CD4-positive, CD25-positive, alpha-beta regulatory T cell (primary cell): ENCODE data around the gene E2F8. TPM values are rescaled to one million over a fixed set of nuclear protein-coding genes. Genes with fewer than 3 reads are reported as not detected.

Experiments
- ATAC-seq, 2 donors: fragments of 150-1000 bp; cut with Tn5 transposase; one replicate each; pipeline ENCODE4 v1.10.0; 2021; ENCODE audit warnings: low read depth in 2 of 2, moderate number of reproducible peaks in 2 of 2, moderate library complexity in 1 of 2
- DNase-seq, 3 donors: peaks; one replicate each; pipeline versions ENCODE4 v3.0.0 to v3.0.0-alpha.2; 2012 to 2022; ENCODE audit warnings: mixed read lengths in 1 of 3
- H3K27ac ChIP-seq: one replicate; pipeline ENCODE4 v1.7.0; 2013; ENCODE audit warnings: mild to moderate bottlenecking, low read length; ENCODE audit not compliant: insufficient read depth, poor library complexity, severe bottlenecking
- H3K27me3 ChIP-seq: one replicate; pipeline ENCODE4 v1.7.0; 2013; ENCODE audit warnings: low read length; ENCODE audit not compliant: control insufficient read depth, insufficient read depth
- H3K36me3 ChIP-seq: one replicate; pipeline ENCODE4 v1.7.0; 2013; ENCODE audit warnings: mild to moderate bottlenecking, low read length, moderate library complexity; ENCODE audit not compliant: control insufficient read depth, insufficient read depth
- H3K4me1 ChIP-seq: 2 replicates; pipeline ENCODE4 v1.7.0; 2013; ENCODE audit warnings: mild to moderate bottlenecking, low read length; ENCODE audit not compliant: insufficient read depth, control insufficient read depth, poor library complexity, severe bottlenecking
- H3K4me3 ChIP-seq: one replicate; pipeline ENCODE4 v1.7.0; 2013; ENCODE audit warnings: low read depth, mild to moderate bottlenecking, low read length, moderate library complexity
- H3K9me3 ChIP-seq, 2 experiments: 1 replicate in 1 of 2; 2 replicates in 1 of 2; pipeline ENCODE4 v1.7.0; 2013; ENCODE audit warnings: low read length in 2 of 2, mild to moderate bottlenecking in 1 of 2, moderate library complexity in 1 of 2; ENCODE audit not compliant: control insufficient read depth in 2 of 2
- H3K27ac Mint-ChIP-seq, 3 donors: one replicate each; pipeline ENCODE4 v1.8.0; 2020 to 2022; ENCODE audit warnings: mild to moderate bottlenecking in 3 of 3, mixed read lengths in 3 of 3, moderate library complexity in 2 of 3
- H3K27me3 Mint-ChIP-seq: one replicate; pipeline ENCODE4 v1.8.0; 2022; ENCODE audit warnings: mild to moderate bottlenecking, mixed read lengths
- H3K36me3 Mint-ChIP-seq: one replicate; pipeline ENCODE4 v1.8.0; 2020; ENCODE audit warnings: mixed read lengths
- H3K4me1 Mint-ChIP-seq, 4 donors: one replicate each; pipeline ENCODE4 v1.8.0; 2020 to 2022; ENCODE audit warnings: mixed read lengths in 4 of 4, mild to moderate bottlenecking in 1 of 4
- H3K4me3 Mint-ChIP-seq, 4 donors: one replicate each; pipeline ENCODE4 v1.8.0; 2020 to 2022; ENCODE audit warnings: mild to moderate bottlenecking in 4 of 4, mixed read lengths in 4 of 4, moderate library complexity in 3 of 4
- H3K9me3 Mint-ChIP-seq, 7 donors: one replicate each; pipeline ENCODE4 v1.8.0; 2020 to 2022; ENCODE audit warnings: mixed read lengths in 7 of 7, mild to moderate bottlenecking in 3 of 7, moderate library complexity in 2 of 7
- polyA plus RNA-seq, 4 donors: library from polyadenylated mRNA; unstranded; fragments of 300-500 nt; fragmentation: Illumina TruSeq; gene quantifications; one replicate each; pipeline ENCODE4 v1.2.3, GENCODE V29; 2021
- total RNA-seq: library from RNA; stranded (reverse); gene quantifications from one replicate; pipeline ENCODE4 v1.2.3, GENCODE V29; 2022

E2F8 gene
- total and polyA plus RNA-seq, 5 donors from 2014 or later: 0.25 to 0.35 (median 0.33) TPM; not detected in 2

DNA sequence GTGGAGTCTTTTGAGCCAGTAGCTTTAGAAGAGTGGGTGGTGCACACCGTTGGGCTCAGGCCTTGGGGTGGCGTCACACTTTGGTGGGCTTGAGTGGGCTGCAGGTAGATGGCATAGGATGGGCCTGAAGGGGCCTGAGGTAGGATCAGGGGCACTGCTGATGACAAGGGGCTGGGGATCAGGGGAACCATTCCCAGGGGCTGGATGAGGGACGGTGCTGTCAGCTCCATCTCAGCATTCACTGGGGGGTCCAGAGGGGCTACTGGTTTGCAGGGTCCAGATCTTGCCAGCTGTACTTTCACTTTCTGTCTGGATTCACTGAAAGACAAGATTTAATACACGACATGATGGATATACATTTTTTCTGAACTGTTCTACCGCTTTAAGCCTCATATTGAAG, 11.1 kb downstream of the E2F8 start:
- no peaks in the 10 kb centered on the region for H3K27me3 ChIP-seq
- DNase-seq (no peak), ATAC-seq (no peak)
- Mint-ChIP-seq H3K27me3 (no peaks in the 10 kb centered on the region), H3K4me1 (peaks cover 0 to 17% (median 5%) of the 10 kb centered on the region in 4 donors), H3K4me3 (peak overlapping the region in 2 of 4 donors; percentile 36), H3K9me3 (no peaks in the 10 kb centered on the region), H3K36me3 (no peaks in the 10 kb centered on the region), H3K27ac (peak overlapping the region in 2 of 3 donors; percentile 22 to 88)
- H3K4me3 ChIP-seq: peak overlapping the region; percentile 68
- no peaks in the 10 kb centered on the region for H3K36me3 ChIP-seq
- no peaks in the 10 kb centered on the region for H3K9me3 ChIP-seq
- H3K4me1 ChIP-seq: no peaks in the 10 kb centered on the region
- H3K27ac ChIP-seq: no peak overlapping the region

DNA sequence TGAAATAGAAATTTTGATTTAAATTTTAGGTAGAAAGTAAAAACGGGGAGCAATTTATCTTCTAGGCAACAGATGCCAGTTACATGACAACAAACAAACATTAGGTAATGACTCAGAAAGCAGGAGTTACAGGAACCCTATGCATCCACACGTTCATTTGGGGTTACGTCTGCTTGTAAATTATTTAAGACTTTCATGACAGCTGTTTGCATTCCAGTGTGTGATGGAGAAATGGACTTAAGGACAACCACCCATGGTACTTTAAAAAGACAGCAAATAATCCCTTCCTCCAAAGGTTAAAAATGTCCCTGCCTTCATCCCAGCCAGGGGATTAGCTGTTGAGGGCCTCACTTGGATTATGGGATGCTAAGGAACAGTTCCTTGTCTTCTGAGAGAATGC, 11.8 kb downstream of the E2F8 start:
- H3K27me3 Mint-ChIP-seq: no peaks in the 10 kb centered on the region
- H3K4me3 Mint-ChIP-seq: no peak overlapping the region
- Histone ChIP-seq H3K4me3 (no peak overlapping the region), H3K27me3 (no peaks in the 10 kb centered on the region), H3K27ac (no peak overlapping the region), H3K36me3 (no peaks in the 10 kb centered on the region), H3K9me3 (no peaks in the 10 kb centered on the region), H3K4me1 (no peaks in the 10 kb centered on the region)
- H3K4me1 Mint-ChIP-seq: peaks cover 0 to 12% (median 5%) of the 10 kb centered on the region in 4 donors
- no peaks in the 10 kb centered on the region for H3K36me3 Mint-ChIP-seq
- ATAC-seq: no peak
- H3K9me3 Mint-ChIP-seq: no peaks in the 10 kb centered on the region
- no peak overlapping the region for H3K27ac Mint-ChIP-seq
- no peak for DNase-seq

DNA sequence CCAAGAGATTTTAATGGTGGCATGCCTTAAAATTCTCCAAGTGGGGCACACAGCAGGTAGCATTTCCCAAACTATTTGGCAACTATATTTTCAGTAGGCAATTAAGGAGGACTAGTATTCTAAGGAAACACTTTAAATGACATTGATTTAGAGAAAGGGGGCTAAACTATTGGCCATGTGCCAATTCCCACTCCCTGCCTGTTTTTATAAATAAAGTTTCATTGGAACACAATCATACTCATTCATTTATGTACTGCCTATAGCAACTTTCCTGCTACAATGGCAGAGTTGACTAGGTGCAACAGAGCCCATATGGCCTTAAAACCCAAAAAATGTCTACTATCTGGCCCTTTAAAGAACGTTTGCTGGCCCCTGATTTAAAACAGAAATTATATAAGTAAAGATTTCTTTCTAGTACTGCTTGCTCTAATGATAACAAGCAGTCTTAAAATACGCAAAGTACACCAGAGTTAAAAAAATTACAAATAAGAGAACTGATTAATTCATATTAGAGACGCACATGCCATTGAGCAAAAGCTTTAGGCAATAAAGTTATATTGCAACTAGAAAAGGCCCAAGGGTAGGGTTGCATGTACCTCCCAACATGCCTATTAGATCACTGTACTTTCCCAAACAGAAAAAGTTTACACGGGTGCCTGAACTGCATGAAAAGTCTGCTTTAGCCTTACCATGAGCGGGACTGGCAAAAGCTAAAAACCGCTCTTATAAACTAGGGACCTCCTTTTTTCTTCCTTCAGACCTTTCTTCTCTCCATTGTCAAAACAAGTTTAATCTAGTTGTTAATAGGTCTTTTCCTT, 14.2 kb downstream of the E2F8 start:
- H3K9me3 Mint-ChIP-seq: peaks cover 0 to 3% (median 0%) of the 10 kb centered on the region in 7 donors
- no peaks in the 10 kb centered on the region for H3K27me3 Mint-ChIP-seq
- Histone ChIP-seq H3K27me3 (no peaks in the 10 kb centered on the region), H3K4me3 (no peak overlapping the region), H3K4me1 (no peaks in the 10 kb centered on the region), H3K36me3 (no peaks in the 10 kb centered on the region), H3K27ac (no peak overlapping the region), H3K9me3 (no peaks in the 10 kb centered on the region)
- no peaks in the 10 kb centered on the region for H3K36me3 Mint-ChIP-seq
- no peak overlapping the region for H3K4me3 Mint-ChIP-seq
- no peak overlapping the region for H3K27ac Mint-ChIP-seq
- H3K4me1 Mint-ChIP-seq: peaks cover 0 to 12% (median 5%) of the 10 kb centered on the region in 4 donors
- DNase-seq: no peak
- ATAC-seq: no peak

DNA sequence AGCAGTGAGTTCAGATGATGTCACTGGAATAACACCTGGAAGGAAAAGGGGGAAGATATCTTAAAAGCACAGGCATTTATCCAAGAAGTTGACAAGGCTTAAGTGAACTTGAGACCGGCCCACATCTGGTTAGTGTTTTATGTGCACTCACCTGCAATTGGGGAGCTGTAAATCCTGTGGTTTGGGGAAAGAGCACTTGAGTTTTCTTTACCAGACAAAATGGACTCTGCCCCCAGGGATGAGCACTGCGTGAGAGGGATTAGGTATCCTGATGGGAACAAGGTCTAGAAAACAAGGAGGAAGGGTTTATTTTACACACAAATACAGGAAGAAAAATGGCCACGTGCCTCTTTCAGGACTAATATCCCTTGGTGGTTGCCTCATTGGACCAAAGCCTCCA, 15.2 kb downstream of the E2F8 start:
- peaks cover 0 to 3% (median 0%) of the 10 kb centered on the region in 7 donors for H3K9me3 Mint-ChIP-seq
- Histone ChIP-seq H3K36me3 (no peaks in the 10 kb centered on the region), H3K27me3 (no peaks in the 10 kb centered on the region), H3K27ac (no peak overlapping the region), H3K9me3 (no peaks in the 10 kb centered on the region), H3K4me1 (no peaks in the 10 kb centered on the region), H3K4me3 (no peak overlapping the region)
- no peak overlapping the region for H3K27ac Mint-ChIP-seq
- no peak for DNase-seq
- peaks cover 0 to 10% (median 4%) of the 10 kb centered on the region in 4 donors for H3K4me1 Mint-ChIP-seq
- no peak for ATAC-seq
- no peaks in the 10 kb centered on the region for H3K36me3 Mint-ChIP-seq
- H3K27me3 Mint-ChIP-seq: no peaks in the 10 kb centered on the region
- H3K4me3 Mint-ChIP-seq: no peak overlapping the region

DNA sequence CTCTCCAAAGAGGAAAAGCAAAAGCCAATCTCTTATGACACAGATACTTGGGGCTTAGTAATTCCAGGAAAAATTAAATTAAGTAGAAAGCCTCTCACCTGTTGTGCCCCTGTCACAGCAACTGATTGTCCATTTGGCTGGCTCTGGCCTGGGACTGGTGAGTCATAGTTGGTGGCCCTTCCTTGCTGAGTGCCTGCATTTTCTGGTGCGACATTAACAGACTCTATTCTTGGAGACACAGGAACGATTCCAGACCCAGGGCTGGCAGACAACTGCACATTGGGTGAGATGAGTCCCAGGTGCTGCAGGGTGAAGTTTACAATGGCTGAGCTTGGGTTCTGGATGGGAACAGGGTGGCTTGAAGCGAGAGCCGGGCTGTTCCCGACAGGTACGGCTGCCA, 15.6 kb downstream of the E2F8 start:
- Histone ChIP-seq H3K4me1 (no peaks in the 10 kb centered on the region), H3K4me3 (no peak overlapping the region), H3K9me3 (no peaks in the 10 kb centered on the region), H3K27ac (no peak overlapping the region), H3K27me3 (no peaks in the 10 kb centered on the region), H3K36me3 (no peaks in the 10 kb centered on the region)
- Mint-ChIP-seq H3K4me1 (peaks cover 0 to 7% (median 2%) of the 10 kb centered on the region in 4 donors), H3K27ac (no peak overlapping the region), H3K4me3 (no peak overlapping the region), H3K36me3 (no peaks in the 10 kb centered on the region), H3K9me3 (peaks cover 0 to 3% (median 0%) of the 10 kb centered on the region in 7 donors), H3K27me3 (no peaks in the 10 kb centered on the region)
- DNase-seq: no peak
- ATAC-seq: no peak

DNA sequence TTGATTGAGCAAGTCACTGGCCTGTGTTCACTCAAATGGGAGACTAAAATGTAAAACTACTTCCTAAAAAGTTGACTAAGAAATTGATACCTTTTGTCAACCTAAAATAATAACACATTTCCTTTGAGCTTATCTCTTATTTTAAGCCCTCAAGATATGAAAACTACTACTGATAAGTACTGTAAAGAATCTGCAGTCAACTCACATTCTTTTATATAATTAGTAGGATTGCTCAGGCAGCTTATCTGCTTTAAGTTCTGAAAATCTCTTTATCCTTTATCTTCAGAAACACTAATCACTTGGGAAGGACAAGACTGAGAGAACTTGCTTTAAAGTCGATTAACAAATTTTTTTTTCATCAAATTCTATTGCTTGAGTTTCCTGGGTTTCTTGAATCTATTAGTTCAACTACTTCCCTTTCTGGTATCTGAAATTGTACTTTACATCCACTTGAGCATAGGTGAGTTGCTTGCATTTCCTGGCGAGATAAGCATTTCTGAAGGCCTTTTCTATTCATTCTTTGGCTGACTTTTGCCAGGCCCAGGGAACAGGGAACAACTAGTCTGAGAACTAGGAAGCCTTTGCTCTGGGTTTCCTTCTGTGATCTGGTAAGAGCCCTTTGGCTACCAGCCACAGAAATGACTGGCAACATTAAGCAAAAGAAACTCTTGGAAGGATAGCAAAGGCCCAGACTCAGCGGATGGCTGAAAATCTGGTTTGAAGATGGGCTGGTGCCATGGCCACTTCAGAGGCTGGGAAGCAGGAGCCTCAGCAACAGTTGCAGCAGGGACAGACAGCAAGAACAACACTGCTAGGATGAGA, 19.6 kb downstream of the E2F8 start:
- Histone ChIP-seq H3K4me1 (no peaks in the 10 kb centered on the region), H3K36me3 (no peaks in the 10 kb centered on the region), H3K4me3 (no peak overlapping the region), H3K27ac (no peak overlapping the region), H3K27me3 (no peaks in the 10 kb centered on the region), H3K9me3 (no peaks in the 10 kb centered on the region)
- DNase-seq: no peak
- peaks cover 8% of the 10 kb centered on the region for H3K27me3 Mint-ChIP-seq
- no peaks in the 10 kb centered on the region for H3K4me1 Mint-ChIP-seq
- no peak overlapping the region for H3K27ac Mint-ChIP-seq
- no peak for ATAC-seq
- H3K9me3 Mint-ChIP-seq: peaks cover 0 to 3% (median 0%) of the 10 kb centered on the region in 7 donors
- H3K4me3 Mint-ChIP-seq: no peak overlapping the region
- H3K36me3 Mint-ChIP-seq: no peaks in the 10 kb centered on the region

DNA sequence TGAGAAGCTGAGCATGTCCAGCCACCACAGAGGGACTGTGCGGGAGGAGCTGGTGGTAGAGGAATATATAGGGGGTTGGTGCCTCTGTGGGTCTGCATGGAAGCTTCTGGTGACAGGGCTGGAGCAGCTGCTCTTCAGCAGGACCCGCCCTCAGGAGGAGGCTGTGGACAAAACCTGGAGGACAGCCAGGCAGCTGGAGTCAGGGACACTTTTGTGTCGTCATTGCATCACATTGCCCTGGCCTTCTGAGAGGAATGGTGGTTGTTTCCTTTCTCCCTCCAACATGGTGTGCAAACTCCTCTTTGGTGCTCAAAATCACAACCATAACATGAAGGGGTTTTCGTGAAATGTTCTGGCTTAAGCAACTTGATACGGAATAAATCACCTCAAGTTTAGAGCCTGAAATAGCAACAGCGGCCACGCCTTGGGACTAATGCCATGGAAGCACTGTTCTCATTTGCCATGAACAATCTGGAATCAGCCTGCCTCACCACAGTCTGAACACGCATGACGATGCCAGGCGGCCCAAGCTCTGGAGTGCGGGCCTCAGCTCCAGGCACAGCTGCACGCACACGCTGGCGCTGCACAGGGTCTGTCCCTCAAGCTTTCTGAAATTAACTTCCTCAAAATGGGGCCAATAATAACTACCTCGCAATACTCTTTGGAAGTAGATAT, 21.8 kb downstream of the E2F8 start:
- peaks cover 0 to 3% (median 0%) of the 10 kb centered on the region in 7 donors for H3K9me3 Mint-ChIP-seq
- H3K27me3 ChIP-seq: no peaks in the 10 kb centered on the region
- no peaks in the 10 kb centered on the region for H3K4me1 Mint-ChIP-seq
- H3K4me1 ChIP-seq: no peaks in the 10 kb centered on the region
- no peak overlapping the region for H3K27ac Mint-ChIP-seq
- no peak overlapping the region for H3K27ac ChIP-seq
- no peaks in the 10 kb centered on the region for H3K36me3 ChIP-seq
- H3K4me3 Mint-ChIP-seq: no peak overlapping the region
- no peak for ATAC-seq
- no peaks in the 10 kb centered on the region for H3K36me3 Mint-ChIP-seq
- DNase-seq: no peak
- peaks cover 22% of the 10 kb centered on the region for H3K27me3 Mint-ChIP-seq
- no peaks in the 10 kb centered on the region for H3K9me3 ChIP-seq
- no peak overlapping the region for H3K4me3 ChIP-seq
